Activated naive CD4-positive, alpha-beta T cell treated with anti-CD3 and anti-CD28 coated beads, Interleukin-2, amount 50 U/mL, for 16 hours (primary cell): ENCODE data around the gene KAT7.

Experiments
- DNase-seq: peaks from one replicate; pipeline ENCODE4 v3.0.0-alpha.2; 2020

The KAT7 gene

DNA sequence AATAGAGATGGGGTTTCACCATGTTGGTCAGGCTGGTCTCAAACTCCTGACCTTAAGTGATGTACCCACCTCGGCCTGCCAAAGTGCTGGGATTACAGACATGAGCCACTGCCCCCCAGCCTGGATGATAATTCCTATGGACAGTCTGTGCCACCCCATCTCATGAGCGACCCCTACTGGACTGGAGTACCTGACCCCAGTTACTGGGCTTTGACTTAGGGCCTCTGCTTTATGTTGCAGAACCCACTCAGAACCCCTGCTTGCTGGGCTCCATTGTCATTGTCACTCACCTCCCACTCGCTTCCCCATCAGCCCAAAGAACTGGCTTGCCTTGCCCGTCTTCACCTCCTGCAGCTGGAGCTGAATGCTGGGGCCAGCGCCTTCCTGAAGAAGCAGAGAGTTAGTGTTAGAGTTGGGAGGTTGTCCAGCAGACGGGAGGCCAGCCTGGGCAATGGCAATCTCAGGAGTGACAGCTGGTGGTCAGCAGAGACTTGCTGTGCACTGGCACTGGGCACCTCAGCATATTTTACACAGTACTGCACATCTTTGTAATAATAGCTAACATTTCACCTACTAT lies 55.4 kb downstream of the KAT7 start:
- no peak for DNase-seq

DNA sequence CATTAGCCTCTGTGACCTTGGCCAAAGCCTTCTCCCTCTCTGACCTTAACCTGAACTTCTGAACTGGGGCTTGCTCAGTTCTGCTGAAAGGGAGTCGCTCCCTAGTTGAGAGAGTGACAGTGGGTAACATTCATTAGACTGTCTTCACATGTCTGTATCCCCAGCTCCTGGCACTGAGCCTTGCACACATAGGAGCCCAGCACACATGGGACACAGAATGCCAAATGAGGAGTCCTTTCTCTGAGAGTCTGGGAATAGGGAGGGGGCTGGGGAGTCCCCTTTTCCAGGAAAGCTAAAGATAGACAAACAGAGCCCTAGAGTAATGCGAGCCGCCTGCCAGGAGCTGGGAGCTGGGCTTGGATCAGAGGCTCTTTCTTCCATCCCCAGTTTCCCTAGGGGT lies 56.8 kb downstream of the KAT7 start:
- DNase-seq = no peak

DNA sequence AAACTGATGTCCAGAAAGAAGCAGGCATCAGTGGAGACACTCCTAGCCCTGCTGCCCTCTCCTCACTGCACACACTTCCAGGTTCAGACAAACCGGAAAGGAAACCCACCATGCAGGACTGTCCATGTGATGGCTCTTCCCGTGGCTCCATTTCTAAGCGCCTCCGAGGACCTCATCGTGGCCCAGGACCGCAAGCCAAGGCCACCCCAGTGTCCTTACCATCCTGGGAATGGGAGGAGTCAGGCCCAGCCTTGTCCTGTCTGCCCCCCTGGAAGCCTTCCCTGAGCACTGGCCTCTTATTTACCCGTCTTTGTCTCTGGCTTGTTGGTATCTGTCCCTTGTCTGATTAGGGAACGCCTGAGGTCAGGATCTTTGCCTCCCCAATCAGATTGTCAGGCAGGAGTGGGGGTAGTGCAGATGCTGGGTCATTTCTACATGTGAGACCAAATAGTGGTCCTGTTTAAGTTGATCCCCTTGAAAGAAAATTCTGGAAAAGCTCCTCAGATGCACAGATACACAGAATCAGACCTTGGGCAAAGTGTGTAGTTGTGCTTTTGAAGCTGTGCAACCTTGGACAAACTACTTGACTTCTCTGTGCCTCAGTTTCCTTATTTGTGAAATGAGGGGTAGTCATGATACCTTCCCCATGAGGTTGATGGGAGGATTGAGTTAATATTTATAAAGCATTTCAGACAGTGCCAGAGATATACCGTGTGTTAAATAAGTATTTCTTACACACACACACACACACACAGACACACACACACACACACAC lies 58.6 kb downstream of the KAT7 start:
- DNase-seq = no peak

DNA sequence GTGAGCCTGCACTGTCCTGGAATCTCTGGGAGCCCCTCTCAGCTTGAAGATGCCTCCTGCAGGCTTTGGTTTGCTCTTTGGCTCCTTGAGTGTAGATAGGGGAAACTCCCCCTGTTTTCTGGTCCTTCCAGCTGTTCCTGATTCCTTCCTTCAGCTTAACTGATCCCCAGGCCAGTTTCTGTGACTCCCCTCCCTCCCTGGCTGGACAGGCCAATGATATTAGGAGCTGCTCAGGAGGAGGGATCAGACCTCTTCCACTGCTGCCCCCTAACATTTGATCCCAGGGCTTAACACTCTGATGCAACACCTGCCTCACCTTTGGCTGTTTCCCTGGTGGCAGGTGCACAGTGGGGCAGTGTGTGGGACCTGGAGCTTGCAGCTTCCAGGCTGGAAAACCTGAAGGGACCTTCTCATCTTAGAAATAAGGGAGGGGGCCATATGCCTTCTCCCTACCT lies 59.6 kb downstream of the KAT7 start, which contains the start of gene TAC4:
TAC4 (minus strand) TSS at position 51 of the 455 bp plus-strand sequence. CDS start 52 bp downstream, outside the sequence.
- DNase-seq = no peak

DNA sequence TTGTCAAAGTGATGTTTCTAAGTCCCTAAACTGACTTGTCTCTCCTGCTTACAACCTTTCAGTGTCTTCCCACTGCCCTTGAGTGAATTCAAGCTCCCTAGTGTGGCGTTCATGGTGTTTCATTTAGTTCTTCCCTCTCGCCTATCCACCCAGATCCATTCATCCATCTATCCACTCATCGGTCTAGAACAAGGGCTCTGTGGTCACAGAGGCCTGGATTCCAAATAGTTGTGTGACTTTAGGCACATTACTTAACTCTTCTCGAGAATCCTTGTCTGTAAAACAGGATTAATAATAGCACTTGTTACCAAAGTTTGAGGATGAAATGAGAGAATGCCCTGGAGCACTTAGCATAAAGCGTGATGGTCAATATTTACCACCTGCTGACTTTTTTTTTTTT lies 60.3 kb downstream of the KAT7 start:
- no peak for DNase-seq

DNA sequence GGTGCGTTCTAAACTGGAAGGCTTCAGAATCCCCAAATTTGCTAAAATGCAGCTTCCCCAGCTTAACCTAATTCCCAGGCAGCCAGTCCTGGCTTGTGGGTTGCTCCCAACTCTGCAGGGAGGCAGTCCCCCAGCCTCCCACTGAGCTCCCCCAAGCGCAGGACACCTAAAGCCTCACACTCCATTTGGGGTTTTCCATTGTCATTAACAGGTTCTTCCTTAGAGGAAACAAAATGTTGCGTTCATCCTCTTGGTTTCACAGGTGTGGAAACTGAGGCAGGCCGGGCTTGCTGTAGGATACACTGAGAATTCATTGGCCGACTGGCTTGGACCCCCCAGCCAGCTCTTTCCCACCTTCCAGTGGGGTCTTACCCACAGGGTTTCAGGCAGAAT lies 61.7 kb downstream of the KAT7 start:
- DNase-seq = no peak

DNA sequence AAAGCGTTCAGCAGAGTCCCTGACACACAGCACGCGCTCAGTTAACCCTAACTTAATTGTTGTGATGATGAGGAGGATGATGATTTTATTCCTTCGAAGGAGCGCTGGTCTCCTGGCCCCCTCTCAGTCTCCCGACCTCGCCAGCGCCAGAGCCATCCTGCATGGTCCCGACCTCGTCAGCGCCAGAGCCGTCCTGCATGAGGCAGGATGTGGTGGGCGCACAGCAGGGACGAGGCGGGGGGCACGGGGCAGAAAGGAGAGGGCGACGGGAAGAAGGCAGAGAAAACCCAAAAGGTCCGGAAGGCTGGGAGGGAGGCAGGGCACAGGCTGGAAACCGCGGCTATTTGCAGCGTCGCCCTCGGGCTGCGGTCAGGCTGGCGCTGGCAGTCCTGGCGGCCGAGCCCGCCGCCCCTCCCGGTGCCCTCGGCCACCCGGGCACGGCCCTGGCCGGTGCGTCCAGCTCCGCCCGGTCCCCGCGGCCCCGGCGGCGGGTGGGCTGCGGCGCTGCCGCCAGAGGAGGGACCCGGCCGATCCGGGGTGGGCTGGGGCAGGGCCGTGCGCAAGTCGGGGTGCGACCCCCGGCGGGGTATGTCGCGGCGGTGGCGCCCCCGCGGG lies 62.4 kb downstream of the KAT7 start:
- no peak for DNase-seq

DNA sequence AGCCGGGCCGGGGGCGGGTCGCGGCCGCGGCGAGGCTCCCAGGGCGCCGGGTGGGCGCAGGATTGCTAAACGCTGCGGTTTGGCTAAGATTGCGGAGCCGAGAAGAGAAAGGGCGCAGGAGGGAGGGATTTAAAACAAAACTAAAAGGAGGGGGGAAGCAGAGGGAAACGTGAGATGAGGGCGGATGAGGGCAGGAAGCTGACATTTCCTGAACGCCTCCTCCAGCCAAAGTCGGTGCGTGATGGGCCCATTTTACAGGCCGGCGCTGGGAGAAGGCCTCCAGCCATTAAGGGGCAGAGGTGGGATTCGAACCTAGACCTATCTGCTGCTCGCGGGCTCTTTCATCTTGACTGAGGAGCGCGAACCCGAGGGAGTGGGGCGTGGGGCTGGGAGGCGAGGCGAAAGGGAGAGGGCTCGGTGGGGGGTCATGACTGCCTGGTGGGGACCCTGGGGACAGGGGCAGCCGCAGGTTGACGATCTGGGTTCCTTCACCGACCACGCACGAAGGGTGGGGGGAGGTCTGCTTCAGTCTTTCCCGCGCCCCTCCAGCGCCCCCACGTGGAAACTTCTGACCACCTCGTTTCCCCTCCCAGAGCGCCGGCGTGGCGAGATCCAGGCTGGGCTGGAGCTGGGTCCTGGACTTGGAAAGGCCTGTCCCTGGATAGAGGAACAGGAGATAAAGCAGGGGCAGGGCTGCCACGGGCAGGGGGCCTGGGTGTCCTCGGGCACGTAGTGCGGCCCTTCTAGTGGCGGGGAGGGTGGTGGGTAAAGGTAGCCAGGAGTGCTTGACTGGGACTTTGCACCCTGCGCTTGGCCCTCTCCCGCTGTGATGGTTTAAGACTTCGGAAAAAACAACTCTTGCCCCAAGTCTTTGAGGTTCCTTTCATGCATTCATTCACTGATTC lies 63.2 kb downstream of the KAT7 start:
- DNase-seq = peak; percentile 78

DNA sequence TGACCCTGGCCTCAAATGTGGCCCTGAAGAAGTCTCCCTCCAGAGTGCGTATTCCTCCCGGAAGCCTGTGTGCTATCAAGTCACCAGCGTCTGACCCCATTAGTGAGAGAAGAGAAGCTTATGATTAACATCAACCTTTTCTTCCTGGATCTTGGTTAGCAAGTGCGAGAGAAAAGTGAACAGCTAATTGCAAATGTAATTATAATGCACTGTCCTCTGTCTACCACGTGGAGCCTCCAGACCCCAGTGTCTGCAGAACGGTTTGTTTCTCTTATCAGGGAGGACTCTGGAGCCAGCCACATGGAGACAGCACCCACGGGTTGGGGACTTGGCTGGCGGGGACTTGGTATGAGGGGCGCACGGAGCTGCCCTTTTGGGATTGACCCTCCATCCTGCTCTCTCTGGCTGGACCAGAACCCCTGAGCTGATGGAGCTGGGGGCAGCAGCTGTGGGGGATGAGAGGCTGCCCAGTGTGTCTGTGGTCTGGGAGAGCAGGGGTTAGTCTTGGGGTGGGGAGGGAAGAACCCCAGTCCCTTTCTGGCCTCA lies 65.1 kb downstream of the KAT7 start:
- DNase-seq = no peak

DNA sequence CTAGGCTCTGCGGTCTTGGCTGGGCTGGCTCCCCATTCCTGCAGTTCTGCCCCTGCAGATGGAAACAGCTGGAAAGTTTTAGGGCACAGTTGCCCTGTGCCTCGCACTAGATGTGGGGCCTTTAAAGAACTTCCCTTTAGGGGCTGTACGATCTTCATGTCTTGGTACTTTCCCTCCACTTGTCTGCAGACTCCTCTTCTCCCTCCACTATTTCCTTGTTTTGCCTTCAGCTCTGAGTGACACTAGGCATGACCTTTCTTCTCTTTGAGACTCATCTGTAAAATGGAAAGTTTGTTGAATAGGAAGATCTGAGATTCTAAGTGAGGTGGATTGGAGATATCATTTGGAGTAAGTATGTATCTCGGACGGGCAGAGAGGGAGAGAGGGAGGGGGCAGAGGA lies 65.6 kb downstream of the KAT7 start:
- DNase-seq = no peak

DNA sequence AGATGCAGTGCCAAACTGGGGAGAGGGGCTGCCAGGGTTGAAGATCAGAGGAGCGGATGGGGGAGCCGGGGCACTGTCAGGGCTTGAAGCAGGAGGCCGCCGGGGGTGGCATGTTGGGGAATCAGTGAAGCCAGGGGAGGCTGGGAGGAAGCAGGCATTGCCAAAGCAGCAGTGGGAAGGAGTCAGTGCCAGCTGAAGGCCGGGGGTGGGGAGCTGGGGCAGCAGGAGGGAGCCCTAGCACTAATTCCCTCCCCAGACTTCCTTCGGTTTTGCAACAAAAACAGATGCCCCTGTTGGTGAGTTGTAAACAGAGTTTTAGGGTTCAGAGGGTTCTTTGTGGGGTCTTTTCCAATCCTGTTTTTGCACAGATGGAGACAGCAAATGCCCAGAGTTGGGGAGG lies 70.3 kb downstream of the KAT7 start:
- DNase-seq = no peak

DNA sequence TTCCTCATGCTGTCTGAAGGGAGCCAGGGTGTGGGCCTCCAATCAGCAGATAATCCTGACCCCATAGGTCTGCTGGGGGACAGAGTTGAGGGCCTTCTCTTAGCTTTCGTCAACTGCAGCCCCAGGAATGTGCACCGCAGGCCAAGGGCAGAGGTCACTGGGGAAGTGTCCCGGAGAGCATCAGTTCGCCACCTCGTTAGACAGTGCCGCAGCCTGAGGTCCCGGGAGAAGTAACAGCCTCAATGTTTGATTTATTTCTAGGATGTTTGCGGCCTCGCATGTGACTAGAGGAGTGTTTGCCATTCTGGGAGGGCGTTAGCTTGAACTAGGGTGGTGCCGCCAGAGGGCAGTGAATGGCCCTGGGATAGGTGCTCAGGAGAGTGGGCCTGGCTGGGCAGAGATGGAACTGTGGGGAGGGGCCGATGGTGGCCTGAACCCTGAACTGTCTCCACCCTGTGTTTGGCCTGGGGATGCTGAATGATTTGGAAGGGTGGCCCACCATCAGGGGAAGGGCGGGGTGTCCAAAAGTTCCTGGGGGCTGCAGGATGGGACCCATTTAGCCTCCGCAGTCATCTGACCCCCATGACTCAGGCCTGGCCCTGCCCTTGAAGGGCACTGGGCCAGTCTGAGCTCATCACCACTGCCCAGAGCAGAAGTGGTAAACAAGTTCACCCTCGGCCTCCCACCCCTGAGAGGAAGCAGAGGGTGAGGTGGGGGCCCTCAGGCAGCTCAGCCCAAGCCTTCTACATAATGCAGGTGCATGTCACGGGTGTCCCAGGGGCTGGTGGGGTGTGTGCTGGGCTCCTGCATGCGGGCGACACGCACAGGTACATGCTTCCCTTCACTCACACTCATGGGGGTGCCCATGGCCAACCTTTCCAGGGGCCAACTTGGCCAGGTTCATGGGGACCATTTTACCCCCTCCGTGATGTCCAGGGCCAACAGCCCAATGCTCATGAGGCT lies 71.8 kb downstream of the KAT7 start:
- DNase-seq = no peak

DNA sequence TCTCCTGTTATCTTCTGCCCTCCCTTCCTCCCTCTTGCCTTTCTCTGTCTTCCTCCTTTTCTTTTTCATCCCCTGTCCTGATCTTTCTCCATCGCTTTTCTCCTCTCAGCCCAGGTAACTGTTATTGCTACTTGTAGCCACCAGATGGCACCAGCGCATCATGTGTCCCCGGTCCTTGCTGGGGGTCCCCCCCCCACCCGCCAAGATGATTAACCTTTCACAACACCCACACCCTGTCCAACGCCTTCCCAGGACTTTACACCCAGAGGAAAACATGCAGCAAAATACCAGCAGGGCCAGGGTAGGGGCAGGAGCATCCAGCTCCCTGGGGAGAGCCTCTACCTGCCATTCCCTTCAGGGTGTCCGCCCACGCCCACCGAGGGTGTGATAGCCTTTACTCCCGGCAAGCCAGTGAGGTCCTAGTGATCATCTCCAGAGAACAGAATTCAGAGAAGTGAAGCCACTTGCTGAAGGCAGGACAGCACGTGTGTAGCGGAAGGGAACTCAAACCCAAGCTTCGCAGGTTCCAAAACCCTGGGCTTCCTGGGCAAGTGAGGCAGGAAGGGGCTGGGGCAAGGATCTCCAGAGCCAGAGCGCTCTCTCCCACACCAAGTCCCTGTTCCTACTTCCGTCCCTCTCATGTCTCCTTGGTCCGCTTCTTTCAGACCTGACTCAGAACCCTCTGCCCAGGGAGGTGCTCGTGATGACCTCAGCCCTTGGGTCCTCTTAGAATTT lies 72.8 kb downstream of the KAT7 start:
- DNase-seq = peak; percentile 60

DNA sequence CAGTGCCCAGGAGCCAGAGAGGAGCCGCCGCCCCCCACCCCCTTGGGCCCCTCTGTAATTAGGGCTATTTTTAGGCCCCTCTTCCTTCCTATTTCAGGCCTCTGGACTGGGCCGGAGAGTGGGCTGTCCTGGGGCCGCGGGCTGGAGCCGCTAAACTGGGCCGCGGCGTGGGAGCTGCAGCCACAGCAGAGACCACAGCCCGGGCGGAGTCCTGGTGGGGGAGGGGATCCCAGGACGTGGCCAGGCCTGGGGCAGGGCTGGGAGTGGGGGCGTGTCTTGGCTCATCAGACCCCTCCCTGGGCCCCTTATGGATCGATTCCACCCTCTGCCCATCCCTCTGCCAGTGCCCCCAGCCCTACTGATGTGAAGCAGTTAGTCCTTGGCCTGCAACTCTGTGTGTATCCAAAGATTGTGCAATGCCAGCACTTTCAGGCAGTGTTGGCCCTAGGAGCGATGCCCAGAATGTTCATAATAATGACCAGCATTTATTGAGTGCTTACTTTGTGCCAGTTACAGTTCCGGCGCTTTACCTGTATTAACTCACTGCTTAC lies 74.4 kb downstream of the KAT7 start:
- DNase-seq = no peak

DNA sequence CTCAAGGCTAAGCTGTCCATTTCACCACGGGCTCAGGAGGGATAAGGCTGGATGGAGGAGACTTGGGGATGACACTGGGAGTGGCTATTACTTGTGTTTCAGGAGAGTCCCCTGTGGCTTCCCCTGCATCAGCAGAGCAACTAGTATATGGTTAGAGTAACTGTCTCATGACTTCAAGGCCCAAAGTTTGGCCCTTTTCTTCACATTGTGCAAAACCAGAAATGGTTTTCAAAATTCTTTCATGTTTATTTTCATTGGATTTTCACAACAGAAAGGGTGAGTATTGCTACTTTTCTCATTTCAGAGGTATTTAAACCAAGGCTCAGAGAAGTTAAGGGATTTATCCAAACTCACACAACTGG lies 77.5 kb downstream of the KAT7 start:
- DNase-seq = no peak

DNA sequence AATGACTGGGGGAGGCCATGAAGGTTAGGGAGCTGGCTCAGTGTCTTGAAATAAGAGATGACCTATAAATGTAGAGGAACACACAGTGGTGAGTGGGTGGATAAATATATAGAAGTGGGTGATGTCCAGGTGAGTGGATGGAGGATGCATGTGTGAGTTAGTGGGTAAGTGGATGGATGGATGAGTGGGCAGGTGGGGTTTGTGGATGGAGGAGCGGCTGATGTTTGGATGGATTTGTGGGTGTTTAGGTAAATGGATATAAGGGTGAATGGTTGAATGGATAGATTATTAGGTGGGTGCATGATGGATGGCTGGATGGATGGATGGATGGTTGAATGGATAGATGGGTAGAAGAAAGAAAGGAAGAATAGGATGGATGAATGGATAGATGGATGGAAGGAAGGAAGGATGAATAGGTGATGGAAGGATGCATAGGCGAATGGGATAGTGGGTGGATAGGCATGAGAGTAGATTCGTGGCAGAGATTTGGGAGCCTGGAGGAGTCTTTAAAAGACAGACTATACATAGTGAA lies 78.5 kb downstream of the KAT7 start:
- no peak for DNase-seq

DNA sequence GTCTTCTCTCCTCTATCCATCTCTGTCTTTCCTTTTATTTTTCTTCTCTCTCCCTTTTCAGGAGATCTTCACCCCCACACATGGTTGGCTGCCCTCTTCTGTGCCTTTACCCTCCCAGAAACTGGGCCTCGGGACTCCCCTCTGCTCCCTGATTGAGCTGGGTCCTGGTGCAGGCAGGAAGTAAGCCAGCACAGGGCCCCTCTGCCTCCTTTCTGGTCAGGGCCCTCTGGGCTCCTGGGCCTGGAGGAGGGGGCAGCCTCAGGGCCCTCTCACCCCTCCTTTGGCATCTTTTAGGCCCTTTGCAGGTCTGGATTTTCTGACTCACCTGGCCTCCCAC lies 80.5 kb downstream of the KAT7 start:
- DNase-seq = no peak

DNA sequence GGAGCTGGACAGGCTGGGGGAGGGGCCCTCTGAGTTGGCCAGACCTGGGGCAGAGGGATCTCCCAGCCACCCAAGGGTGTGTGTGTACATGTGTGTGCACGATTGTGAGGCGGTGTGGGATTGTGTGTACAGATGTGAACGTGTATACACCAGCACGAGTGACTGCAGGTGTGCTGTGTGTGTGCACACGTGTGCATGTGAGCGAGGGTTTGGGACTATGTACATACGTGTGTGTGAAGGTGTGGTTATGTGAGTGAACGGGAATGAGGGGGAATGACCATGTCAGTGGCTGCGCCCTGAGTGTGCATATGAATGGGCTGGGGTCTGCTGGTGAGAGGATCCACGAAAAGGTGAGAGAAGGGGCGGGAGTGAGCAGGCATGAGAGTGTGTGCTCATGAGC lies 81.8 kb downstream of the KAT7 start:
- DNase-seq = no peak

DNA sequence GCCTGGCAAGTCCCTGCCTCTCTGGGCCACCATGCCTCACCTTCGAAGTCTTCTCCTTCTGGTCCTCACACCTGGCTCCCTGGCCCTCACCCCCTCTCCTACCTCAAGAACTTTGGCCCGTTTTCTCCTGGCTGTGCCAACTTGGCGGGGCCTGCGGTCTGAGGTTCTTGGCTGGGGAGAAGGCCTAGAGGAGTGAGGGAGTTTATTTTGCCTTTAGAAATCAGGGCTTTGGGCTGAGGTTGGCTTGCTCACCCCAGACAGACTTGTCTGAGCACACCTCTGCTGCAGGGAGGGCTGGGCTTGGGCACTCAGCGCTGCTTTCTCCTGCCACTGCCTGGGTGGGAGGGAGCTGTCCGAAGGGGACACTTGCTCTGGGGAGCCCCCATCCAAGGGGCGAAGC lies 82.7 kb downstream of the KAT7 start:
- DNase-seq = no peak

DNA sequence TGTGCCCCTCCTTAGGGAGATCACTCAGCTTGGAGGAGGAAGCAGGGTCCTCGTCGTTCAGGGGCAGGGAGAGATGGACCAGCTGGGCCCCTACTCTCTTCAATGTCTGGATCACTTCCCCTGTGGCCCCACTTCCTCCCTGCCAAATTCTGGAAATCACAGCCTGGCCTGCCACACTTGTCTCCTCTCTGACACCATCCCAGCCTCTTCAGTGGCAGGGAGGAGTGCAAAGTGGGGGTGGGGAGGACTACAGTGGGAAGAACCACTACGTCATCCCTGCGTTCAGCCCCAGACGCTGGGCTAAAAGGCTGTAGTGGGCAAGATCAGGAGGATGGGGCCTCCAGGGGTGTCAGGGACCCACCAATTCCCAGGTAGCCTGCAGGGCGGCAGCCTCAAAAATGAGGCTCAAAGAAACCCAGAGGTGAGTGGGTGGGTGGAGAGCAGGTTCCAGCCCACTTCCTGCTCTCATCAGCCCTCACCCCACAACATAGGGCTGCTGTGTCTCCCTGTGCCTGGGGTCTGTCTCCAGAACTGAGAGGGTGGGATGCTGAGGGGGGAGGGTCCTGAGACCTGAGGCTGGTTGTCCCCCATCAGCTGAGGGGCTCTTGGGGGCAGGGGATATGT lies 84.4 kb downstream of the KAT7 start:
- DNase-seq = no peak
